ENCODE results near the gene PTPRG.

- no peak for TF ChIP-seq CTCF (IDR thresholded peaks at IDR 0.05)
- TF ChIP-seq POLR2A (IDR thresholded peaks at IDR 0.05), result no peak
Observed at GRCh38 chr3:61729038-61729634, 167.8 kb downstream of the PTPRG start.

Data from body of pancreas (tissue), 4 donors.